GM18873 (cell line): Measurements from ENCODE around the gene VEGFB.

Experiments used
- ATAC-seq: cut with Tn5 transposase; IDR thresholded peaks from one replicate; pipeline ENCODE4 v1.9.1; 2021; ENCODE audit warnings: mild to moderate bottlenecking, moderate library complexity, moderate number of reproducible peaks; ENCODE audit not compliant: unreplicated experiment, low FRiP score

VEGFB gene

GRCh38 chr11:64275841-64276240 lies 41.5 kb downstream of the VEGFB start:
- ATAC-seq: no peak

- no peak for ATAC-seq
Measured at GRCh38 chr11:64276653-64277431, 42.5 kb downstream of the VEGFB start.

- no peak for ATAC-seq
Measured at GRCh38 chr11:64278576-64279190, 44.3 kb downstream of the VEGFB start.

GRCh38 chr11:64281957-64282770 lies 47.8 kb downstream of the VEGFB start:
- ATAC-seq: no peak

GRCh38 chr11:64283092-64283491 lies 48.7 kb downstream of the VEGFB start:
- ATAC-seq: no peak

GRCh38 chr11:64284048-64284961 lies 49.9 kb downstream of the VEGFB start, which contains the start of gene BAD:
Gene BAD (minus strand): TSS chr11:64284665. CDS start chr11:64284368, 297 bp downstream.
- peak; percentile 56 for ATAC-seq

GRCh38 chr11:64284962-64285884 lies 50.8 kb downstream of the VEGFB start, which contains the start of gene GPR137:
Gene GPR137 (plus strand): TSS chr11:64285848. CDS start chr11:64286525, 677 bp downstream.
- ATAC-seq: peak; percentile 52

GRCh38 chr11:64285885-64286800 lies 51.8 kb downstream of the VEGFB start:
- no peak for ATAC-seq

- ATAC-seq: no peak
Measured at GRCh38 chr11:64286801-64287159, 52.4 kb downstream of the VEGFB start.

- no peak for ATAC-seq
Measured at GRCh38 chr11:64287676-64288352, 53.4 kb downstream of the VEGFB start.

- ATAC-seq: no peak
Measured at GRCh38 chr11:64288353-64288750, 54.0 kb downstream of the VEGFB start.
